ENCODE results near the gene TSPYL4.

DNA sequence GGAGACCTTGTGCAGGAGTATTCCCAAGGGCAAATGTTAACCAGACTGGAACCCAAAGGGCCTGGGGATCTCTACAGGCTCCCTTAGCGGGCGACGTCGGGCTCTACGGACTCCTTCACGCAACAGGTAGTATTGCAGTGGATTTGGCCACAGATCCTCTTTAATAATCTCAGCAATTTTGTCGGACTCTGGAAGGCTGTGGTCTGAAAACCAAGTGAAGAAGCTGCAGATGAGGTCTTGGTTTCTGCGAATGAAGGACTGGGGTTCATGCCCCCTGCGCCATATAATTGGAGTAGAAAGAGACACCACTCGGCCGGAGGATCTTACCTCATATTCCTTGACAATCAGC lies 24.6 kb upstream of the TSPYL4 start:
- TF ChIP-seq, protein P1, sequence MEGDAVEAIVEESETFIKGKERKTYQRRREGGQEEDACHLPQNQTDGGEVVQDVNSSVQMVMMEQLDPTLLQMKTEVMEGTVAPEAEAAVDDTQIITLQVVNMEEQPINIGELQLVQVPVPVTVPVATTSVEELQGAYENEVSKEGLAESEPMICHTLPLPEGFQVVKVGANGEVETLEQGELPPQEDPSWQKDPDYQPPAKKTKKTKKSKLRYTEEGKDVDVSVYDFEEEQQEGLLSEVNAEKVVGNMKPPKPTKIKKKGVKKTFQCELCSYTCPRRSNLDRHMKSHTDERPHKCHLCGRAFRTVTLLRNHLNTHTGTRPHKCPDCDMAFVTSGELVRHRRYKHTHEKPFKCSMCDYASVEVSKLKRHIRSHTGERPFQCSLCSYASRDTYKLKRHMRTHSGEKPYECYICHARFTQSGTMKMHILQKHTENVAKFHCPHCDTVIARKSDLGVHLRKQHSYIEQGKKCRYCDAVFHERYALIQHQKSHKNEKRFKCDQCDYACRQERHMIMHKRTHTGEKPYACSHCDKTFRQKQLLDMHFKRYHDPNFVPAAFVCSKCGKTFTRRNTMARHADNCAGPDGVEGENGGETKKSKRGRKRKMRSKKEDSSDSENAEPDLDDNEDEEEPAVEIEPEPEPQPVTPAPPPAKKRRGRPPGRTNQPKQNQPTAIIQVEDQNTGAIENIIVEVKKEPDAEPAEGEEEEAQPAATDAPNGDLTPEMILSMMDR (IDR thresholded peaks at IDR 0.05) = no peak
- TF ChIP-seq POLR2A (IDR thresholded peaks at IDR 0.05) = no peak

Data from Peyer's patch (tissue), 4 donors.